Left renal cortex interstitium (tissue), 4 donors: ENCODE data around the gene SLC2A13. TPM values are rescaled to one million over a fixed set of nuclear protein-coding genes. Genes with fewer than 3 reads are reported as not detected.
"Not testable (repeated sequence)": the region's sequence is repeated elsewhere in the genome, so short reads cannot be mapped to it uniquely, and the experiment has no call there.

ENCODE experiments used
- DNase-seq, 4 donors: peaks; one replicate each; pipeline ENCODE4 v3.0.0-alpha.2; 2013; ENCODE audit warnings: low read depth in 4 of 4, low spot score in 2 of 4, missing footprints in 1 of 4
- polyA plus RNA-seq, 4 donors: library from polyadenylated mRNA; unstranded; fragments of 120-200 nt; gene quantifications; one replicate each; pipeline ENCODE4 v1.2.1, GENCODE V29; 2013; ENCODE audit not compliant: insufficient read length in 4 of 4

SLC2A13 gene
- polyA plus RNA-seq, 4 donors: 11.8 to 16.3 (median 14.5) TPM

DNA sequence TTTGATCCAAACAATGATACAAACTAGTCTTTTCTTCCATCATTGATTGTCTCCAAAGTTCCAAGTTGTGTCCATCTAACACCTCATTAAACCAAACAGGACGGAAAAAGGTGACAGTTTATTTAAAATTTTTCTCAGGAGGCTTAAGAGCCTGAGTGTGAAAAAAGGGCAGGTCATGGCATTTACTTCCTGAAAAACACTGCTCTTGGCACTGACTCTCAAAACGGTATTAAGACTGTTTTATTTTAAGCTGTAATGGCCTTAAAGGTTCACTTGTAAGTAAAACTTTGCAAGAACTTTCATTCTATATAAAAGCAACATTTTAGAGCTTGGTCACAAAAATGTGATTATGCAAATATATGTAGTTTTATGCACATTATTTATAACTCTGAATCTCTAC, 222.5 kb downstream of the SLC2A13 start:
- DNase-seq: no peak

- no peak for DNase-seq
Measured at GRCh38 chr12:39878753-39879152, 227.1 kb downstream of the SLC2A13 start.

- DNase-seq: no peak
Measured at GRCh38 chr12:39875721-39876120, 230.2 kb downstream of the SLC2A13 start.

GRCh38 chr12:39874785-39875184, 231.1 kb downstream of the SLC2A13 start:
- no peak for DNase-seq

- no peak for DNase-seq
Measured at GRCh38 chr12:39873065-39873464, 232.8 kb downstream of the SLC2A13 start.

DNA sequence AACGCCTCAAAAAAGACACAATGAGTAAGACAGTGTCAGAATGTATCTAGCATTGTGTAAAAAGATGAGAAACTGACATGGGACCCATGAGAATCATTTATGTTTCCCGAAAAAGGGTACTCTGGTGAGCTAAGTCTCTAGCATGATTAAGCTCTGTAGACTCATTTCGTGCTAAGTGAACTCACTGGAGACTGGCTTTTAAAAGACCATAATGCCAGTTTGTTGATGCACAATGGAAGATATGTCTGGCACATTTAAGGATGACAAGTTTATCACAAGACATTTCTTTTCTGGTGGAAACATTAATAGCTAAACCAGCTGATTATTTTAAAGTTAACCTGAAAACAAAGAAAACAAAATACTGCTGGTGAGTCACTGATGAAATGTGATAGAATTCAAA, 233.5 kb downstream of the SLC2A13 start:
- no peak for DNase-seq

DNA sequence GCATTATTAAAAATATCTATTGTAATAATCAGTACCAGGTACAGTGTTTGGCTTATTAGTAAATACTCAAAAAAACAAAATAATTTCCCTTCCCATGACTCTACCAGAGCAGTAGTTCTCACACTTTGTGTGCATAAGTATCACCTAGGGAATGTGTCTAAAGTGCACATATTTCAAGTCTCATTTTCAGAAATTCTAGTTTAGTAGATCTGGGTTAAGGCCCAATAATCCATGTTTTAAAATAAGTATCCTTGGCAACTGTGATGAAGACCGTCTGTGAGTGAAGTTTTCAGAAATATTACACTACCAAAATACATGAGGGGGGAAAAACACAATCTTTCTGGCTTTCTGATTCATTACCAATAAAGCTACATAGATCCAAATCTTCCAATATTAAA, 237.6 kb downstream of the SLC2A13 start:
- no peak for DNase-seq

GRCh38 chr12:39867631-39868327, 238.1 kb downstream of the SLC2A13 start:
- DNase-seq: no peak

DNA sequence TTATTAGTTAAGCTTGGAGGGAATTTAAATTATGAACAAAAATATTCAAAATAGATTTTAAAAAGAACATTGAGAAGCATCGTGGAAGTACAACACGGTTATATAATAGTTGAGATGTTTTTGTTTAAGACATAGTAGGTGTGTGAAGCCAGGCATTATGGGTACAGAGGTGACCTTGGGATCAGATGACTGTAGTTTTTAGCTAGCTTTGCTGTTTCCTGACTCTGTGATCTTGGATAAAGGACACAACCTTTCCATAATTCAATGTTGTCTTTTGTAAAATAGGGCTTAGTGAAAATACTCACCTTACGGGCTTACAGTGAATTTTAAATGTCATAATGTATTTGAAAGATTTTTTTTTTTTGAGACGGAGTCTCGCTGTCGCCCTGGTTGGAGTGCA, 239.7 kb downstream of the SLC2A13 start:
- no peak for DNase-seq

GRCh38 chr12:39860695-39861094, 245.2 kb downstream of the SLC2A13 start:
- no peak for DNase-seq

- no peak for DNase-seq
Measured at GRCh38 chr12:39853003-39853402, 252.9 kb downstream of the SLC2A13 start.

- DNase-seq: no peak
Measured at GRCh38 chr12:39852346-39852745, 253.5 kb downstream of the SLC2A13 start.

- DNase-seq: not testable (repeated sequence)
Measured at GRCh38 chr12:39848218-39848617, 257.7 kb downstream of the SLC2A13 start.

DNA sequence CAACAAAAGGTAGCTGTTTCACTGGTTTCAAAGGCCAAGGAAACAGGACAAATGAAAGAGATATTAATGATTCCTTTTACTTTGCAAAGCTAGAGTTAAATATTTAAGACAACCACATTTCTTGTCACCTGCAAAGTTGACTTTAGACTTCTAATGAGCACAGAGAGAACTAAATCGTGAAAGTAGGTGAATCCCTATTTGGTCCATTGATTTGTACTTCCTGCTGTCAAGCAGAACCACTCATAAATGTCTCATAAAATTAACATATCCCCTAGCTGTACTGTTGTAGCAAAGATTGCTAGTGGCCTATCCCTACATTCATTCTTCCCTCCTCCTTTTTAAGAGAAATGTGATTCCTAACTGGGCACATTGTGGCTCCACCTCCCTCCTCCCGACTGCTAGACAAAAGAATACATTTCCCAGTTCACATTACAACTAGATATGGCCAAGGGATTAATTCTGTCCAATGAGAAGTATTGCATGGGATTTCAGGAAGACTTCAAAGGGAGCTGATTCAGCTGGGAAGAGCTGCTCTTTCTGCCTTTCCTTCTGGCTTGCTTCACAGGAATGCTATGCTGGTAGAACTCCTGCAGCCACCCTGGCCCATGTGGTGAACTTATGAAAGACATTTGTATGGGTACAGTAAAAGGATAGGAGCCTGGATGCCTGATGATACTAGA, 258.8 kb downstream of the SLC2A13 start:
- DNase-seq: no peak

- DNase-seq: no peak
Measured at GRCh38 chr12:39846304-39846703, 259.6 kb downstream of the SLC2A13 start.

DNA sequence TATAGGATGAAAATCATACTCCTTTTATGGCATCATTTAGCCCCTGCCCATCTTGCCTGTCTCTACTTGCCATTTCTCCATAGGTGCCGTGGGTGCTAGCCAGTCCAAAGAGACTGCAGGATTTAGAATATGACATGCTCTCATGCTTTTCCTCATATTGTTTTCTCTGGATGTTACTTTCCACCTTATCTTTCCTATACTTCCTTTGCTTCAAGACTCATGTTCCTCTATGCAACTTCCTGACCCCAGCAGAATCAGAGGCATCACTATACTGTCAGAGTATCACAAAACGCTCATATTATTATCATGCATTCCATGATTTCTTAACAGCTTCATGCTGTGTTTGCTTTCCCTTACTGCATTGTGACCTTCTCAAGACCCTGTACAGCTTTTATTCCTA, 265.5 kb downstream of the SLC2A13 start:
- no peak for DNase-seq

GRCh38 chr12:39839072-39839471, 266.8 kb downstream of the SLC2A13 start:
- DNase-seq: peak in 1 of 4 donors; percentile 6

- no peak for DNase-seq
Measured at GRCh38 chr12:39835517-39836489, 270.1 kb downstream of the SLC2A13 start.

GRCh38 chr12:39831587-39832315, 274.1 kb downstream of the SLC2A13 start:
- DNase-seq: no peak

DNA sequence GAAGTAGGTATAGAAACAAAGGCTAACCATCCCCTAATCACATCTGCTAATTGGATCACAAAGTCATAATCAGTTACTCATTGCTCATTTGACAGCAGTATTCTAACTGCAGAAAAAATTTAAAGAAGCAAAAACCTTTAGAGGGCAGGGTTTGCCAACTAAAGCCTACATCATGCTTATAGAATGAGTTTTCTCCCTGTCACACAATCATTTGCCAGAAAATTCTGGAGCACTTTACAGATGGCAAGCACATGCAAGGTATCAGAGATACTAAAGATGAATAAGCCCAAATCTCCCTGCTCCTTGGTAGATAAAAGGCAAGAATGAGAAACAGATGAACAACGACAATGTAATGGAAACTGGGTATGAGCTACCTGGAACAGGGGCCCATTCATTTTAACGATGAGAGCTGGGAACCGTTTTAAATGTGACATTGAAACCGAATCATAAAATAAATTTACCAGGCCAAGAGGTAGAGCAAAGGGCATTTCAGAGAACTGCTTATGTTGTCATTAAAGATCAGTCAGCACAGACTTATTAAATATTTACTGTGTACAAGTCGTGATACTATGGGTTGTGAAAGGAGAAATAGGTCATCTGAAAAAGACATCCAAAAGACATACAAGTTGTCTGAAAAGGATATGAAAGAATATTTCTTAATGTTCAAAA, 274.9 kb downstream of the SLC2A13 start:
- no peak for DNase-seq
